ENCODE measurements around the gene OSBPL10.

OSBPL10 gene, protein sequence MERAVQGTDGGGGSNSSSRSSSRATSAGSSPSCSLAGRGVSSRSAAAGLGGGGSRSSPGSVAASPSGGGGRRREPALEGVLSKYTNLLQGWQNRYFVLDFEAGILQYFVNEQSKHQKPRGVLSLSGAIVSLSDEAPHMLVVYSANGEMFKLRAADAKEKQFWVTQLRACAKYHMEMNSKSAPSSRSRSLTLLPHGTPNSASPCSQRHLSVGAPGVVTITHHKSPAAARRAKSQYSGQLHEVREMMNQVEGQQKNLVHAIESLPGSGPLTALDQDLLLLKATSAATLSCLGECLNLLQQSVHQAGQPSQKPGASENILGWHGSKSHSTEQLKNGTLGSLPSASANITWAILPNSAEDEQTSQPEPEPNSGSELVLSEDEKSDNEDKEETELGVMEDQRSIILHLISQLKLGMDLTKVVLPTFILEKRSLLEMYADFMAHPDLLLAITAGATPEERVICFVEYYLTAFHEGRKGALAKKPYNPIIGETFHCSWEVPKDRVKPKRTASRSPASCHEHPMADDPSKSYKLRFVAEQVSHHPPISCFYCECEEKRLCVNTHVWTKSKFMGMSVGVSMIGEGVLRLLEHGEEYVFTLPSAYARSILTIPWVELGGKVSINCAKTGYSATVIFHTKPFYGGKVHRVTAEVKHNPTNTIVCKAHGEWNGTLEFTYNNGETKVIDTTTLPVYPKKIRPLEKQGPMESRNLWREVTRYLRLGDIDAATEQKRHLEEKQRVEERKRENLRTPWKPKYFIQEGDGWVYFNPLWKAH

GRCh38 chr3:31981206-31982181 is at the start of gene OSBPL10, which contains the start of gene ZNF860:
Gene OSBPL10 (minus strand): TSS chr3:31981262. CDS start chr3:31981179, 83 bp downstream.
Gene ZNF860 (plus strand): TSS chr3:31981750. CDS start chr3:31989080, 7,330 bp downstream.
- Histone ChIP-seq H3K4me3 (ENCODE audit: low read length, poor library complexity, severe bottlenecking) (no peak within 1 kb of the TSS), H3K9me3 (ENCODE audit: insufficient read depth, low read depth, low read length) (no peaks in the 10 kb centered on the region), H3K36me3 (ENCODE audit: insufficient read depth, low read length) (no peaks in the 10 kb centered on the region), H2AFZ (ENCODE audit: low read length) (no peak within 1 kb of the TSS), H3K79me2 (ENCODE audit: insufficient read depth, low read length) (no peaks in the 10 kb centered on the region), H3K27me3 (ENCODE audit: insufficient read depth, low read length, poor library complexity, severe bottlenecking) (peaks cover 9% of the 10 kb centered on the region), H3K4me1 (ENCODE audit: insufficient read depth, low read length, poor library complexity, severe bottlenecking) (no peaks in the 10 kb centered on the region), H4K20me1 (ENCODE audit: insufficient read depth, low read length, poor library complexity, severe bottlenecking) (no peaks in the 10 kb centered on the region), H3K9ac (ENCODE audit: low read depth, low read length, poor library complexity, severe bottlenecking) (no peak within 1 kb of the TSS), H3F3A (ENCODE audit: low read depth) (no peaks in the 10 kb centered on the region), H3K4me2 (ENCODE audit: low read depth, low read length, poor library complexity, severe bottlenecking) (no peak within 1 kb of the TSS), H3K9me2 (replicated peaks; ENCODE audit: low read depth, low read length) (no peaks in the 10 kb centered on the region)
- TF ChIP-seq EZH2phosphoT487 (IDR thresholded peaks at IDR 0.05; ENCODE audit: borderline replicate concordance) (no peak), CTCF (conservative IDR thresholded peaks at IDR 0.05; ENCODE audit: low read length) (no peak)

DNA sequence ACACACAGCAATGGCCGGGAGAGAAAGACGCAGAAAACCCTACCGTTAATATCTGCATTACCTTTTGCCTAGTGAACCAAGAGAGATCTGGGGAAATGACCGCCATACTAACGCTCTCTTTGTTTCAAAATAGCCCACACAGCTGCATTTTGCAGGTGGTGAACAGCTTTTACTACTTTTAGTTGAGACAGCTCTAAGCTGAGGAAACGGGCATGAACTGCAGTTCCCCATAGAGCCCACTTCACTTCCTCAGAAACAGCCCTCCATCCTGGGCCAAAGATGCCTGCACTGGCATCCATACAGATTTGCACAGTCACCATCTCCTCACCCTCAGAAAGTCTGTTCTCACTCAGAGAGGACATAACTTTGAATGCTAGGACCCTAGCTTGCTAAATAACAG is 45.5 kb upstream of the OSBPL10 start:
- H3K4me3 ChIP-seq (ENCODE audit: low read length, poor library complexity, severe bottlenecking): no peak overlapping the region
- TF ChIP-seq CTCF (conservative IDR thresholded peaks at IDR 0.05; ENCODE audit: low read length): no peak
- TF ChIP-seq EZH2phosphoT487 (IDR thresholded peaks at IDR 0.05; ENCODE audit: borderline replicate concordance): no peak
- no peaks in the 10 kb centered on the region for H3K79me2 ChIP-seq (ENCODE audit: insufficient read depth, low read length)
- no peaks in the 10 kb centered on the region for H3K27me3 ChIP-seq (ENCODE audit: insufficient read depth, low read length, poor library complexity, severe bottlenecking)
- no peaks in the 10 kb centered on the region for H3K9me3 ChIP-seq (ENCODE audit: insufficient read depth, low read depth, low read length)
- no peaks in the 10 kb centered on the region for H3K9me2 ChIP-seq (replicated peaks; ENCODE audit: low read depth, low read length)
- H4K20me1 ChIP-seq (ENCODE audit: insufficient read depth, low read length, poor library complexity, severe bottlenecking): no peaks in the 10 kb centered on the region
- H3K36me3 ChIP-seq (ENCODE audit: insufficient read depth, low read length): no peaks in the 10 kb centered on the region
- H3K4me2 ChIP-seq (ENCODE audit: low read depth, low read length, poor library complexity, severe bottlenecking): no peak overlapping the region
- peaks cover 8% of the 10 kb centered on the region for H3K4me1 ChIP-seq (ENCODE audit: insufficient read depth, low read length, poor library complexity, severe bottlenecking)
- no peaks in the 10 kb centered on the region for H3F3A ChIP-seq (ENCODE audit: low read depth)
- no peak overlapping the region for H2AFZ ChIP-seq (ENCODE audit: low read length)
- no peak overlapping the region for H3K9ac ChIP-seq (ENCODE audit: low read depth, low read length, poor library complexity, severe bottlenecking)

- H3K79me2 ChIP-seq (ENCODE audit: insufficient read depth, low read length): no peaks in the 10 kb centered on the region
- H3K4me1 ChIP-seq (ENCODE audit: insufficient read depth, low read length, poor library complexity, severe bottlenecking): no peaks in the 10 kb centered on the region
- H4K20me1 ChIP-seq (ENCODE audit: insufficient read depth, low read length, poor library complexity, severe bottlenecking): no peaks in the 10 kb centered on the region
- H3K9me3 ChIP-seq (ENCODE audit: insufficient read depth, low read depth, low read length): no peaks in the 10 kb centered on the region
- no peak overlapping the region for H3K4me3 ChIP-seq (ENCODE audit: low read length, poor library complexity, severe bottlenecking)
- H3K4me2 ChIP-seq (ENCODE audit: low read depth, low read length, poor library complexity, severe bottlenecking): no peak overlapping the region
- TF ChIP-seq CTCF (conservative IDR thresholded peaks at IDR 0.05; ENCODE audit: low read length) (no peak), EZH2phosphoT487 (IDR thresholded peaks at IDR 0.05; ENCODE audit: borderline replicate concordance) (no peak)
- H3K27me3 ChIP-seq (ENCODE audit: insufficient read depth, low read length, poor library complexity, severe bottlenecking): no peaks in the 10 kb centered on the region
- no peaks in the 10 kb centered on the region for H3K36me3 ChIP-seq (ENCODE audit: insufficient read depth, low read length)
- H3K9me2 ChIP-seq (replicated peaks; ENCODE audit: low read depth, low read length): no peaks in the 10 kb centered on the region
- H3F3A ChIP-seq (ENCODE audit: low read depth): no peaks in the 10 kb centered on the region
- no peak overlapping the region for H3K9ac ChIP-seq (ENCODE audit: low read depth, low read length, poor library complexity, severe bottlenecking)
- H2AFZ ChIP-seq (ENCODE audit: low read length): no peak overlapping the region
Observed at GRCh38 chr3:32022947-32023346, 41.9 kb upstream of the OSBPL10 start.

Measured in Loucy (cell line).